ENCODE results near the gene PRSS27.

The PRSS27 gene

DNA sequence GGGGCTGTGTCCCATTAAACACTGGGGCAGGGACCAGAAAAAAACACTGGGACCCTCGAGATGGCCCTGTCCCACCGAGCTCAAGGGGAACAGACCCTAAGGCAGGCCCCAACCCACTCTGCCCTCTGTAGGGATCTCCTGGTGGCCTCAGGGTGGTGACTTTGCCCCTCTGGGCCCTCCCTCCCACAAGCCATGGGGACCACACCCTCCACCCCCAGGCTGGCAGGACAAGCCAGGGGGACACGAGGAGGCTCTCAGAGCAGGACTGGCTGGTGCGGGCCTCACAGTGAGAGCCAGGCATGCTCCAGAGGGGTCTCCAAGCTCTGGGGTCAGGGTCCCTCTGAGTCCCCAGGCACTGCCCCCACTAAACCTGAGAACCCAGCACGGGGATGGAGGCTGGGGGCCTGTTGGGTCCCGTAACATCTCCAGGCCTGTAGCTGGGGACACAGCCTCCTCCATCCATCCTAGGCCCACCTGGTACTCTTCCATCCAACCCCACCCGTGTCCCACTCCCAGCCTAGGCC is 17.9 kb upstream of the PRSS27 start:
- Histone ChIP-seq H3K27me3 (ENCODE audit: insufficient read depth, low read length) (no peaks in the 10 kb centered on the region), H3K9ac (ENCODE audit: low read length) (no peak overlapping the region), H2BK120ac (ENCODE audit: insufficient read depth, low read length, poor library complexity) (no peak overlapping the region), H3K14ac (ENCODE audit: low read length) (no peak overlapping the region), H3K4me1 (ENCODE audit: control insufficient read depth in 1 of 2, insufficient read depth in 2 of 2, low read length in 2 of 2) (no peaks in the 10 kb centered on the region), H3K9me3 (ENCODE audit: insufficient read depth, low read depth, low read length) (no peaks in the 10 kb centered on the region), H3K79me1 (ENCODE audit: low read length) (no peaks in the 10 kb centered on the region), H3K23ac (ENCODE audit: low read length) (no peak overlapping the region), H3K79me2 (ENCODE audit: control insufficient read depth, insufficient read depth, low read length, poor library complexity) (no peaks in the 10 kb centered on the region), H2AFZ (ENCODE audit: insufficient read depth, low read length, poor library complexity) (no peak overlapping the region), H2BK5ac (ENCODE audit: low read depth, low read length, poor library complexity) (no peak overlapping the region), H2AK5ac (ENCODE audit: low read length) (no peak overlapping the region), H3K4ac (ENCODE audit: low read depth, low read length) (no peak overlapping the region), H3K4me3 (ENCODE audit: low read depth, low read length) (no peak overlapping the region), H4K8ac (ENCODE audit: low read depth, low read length) (no peak overlapping the region), H2BK12ac (ENCODE audit: low read length) (no peak overlapping the region), H3K36me3 (ENCODE audit: control insufficient read depth in 1 of 2, insufficient read depth in 2 of 2, low read length in 2 of 2) (no peaks in the 10 kb centered on the region), H3K27ac (ENCODE audit: low read depth, low read length) (no peak overlapping the region), H4K12ac (ENCODE audit: low read depth, low read length) (no peak overlapping the region), H3K18ac (ENCODE audit: low read length) (no peak overlapping the region), H3K4me2 (ENCODE audit: low read length) (no peak overlapping the region), H4K91ac (ENCODE audit: low read depth, low read length) (no peak overlapping the region)
- WGBS (ENCODE audit: extremely low coverage, insufficient coverage, insufficient read length) = no CpG with 5 or more reads among the region's 7 CpGs
- no peak for DNase-seq

DNA sequence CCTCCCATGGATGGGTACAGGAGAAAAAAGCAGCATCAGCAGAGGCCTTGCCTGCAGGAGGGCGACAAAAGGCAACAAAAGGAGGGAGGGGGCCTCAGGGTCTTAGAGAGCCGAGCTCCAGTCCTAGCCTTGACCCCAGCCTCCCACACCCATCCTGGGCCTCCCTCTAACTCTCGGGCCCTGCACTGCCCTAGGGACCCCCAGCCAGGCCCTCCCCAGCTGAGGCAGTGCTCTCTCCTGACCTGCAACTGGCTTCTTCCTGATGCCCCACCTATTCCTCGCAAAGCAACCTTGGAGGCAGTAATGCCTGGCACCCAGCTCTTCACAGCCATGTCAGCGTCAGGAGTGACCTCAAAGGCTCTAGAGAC is 17.2 kb upstream of the PRSS27 start:
- Histone ChIP-seq H3K36me3 (ENCODE audit: control insufficient read depth in 1 of 2, insufficient read depth in 2 of 2, low read length in 2 of 2) (no peaks in the 10 kb centered on the region), H3K27me3 (ENCODE audit: insufficient read depth, low read length) (no peaks in the 10 kb centered on the region), H2BK12ac (ENCODE audit: low read length) (no peak overlapping the region), H3K18ac (ENCODE audit: low read length) (no peak overlapping the region), H3K79me1 (ENCODE audit: low read length) (no peaks in the 10 kb centered on the region), H2AFZ (ENCODE audit: insufficient read depth, low read length, poor library complexity) (no peak overlapping the region), H3K4ac (ENCODE audit: low read depth, low read length) (no peak overlapping the region), H3K9me3 (ENCODE audit: insufficient read depth, low read depth, low read length) (no peaks in the 10 kb centered on the region), H3K9ac (ENCODE audit: low read length) (no peak overlapping the region), H3K4me3 (ENCODE audit: low read depth, low read length) (no peak overlapping the region), H3K4me2 (ENCODE audit: low read length) (no peak overlapping the region), H3K27ac (ENCODE audit: low read depth, low read length) (no peak overlapping the region), H3K79me2 (ENCODE audit: control insufficient read depth, insufficient read depth, low read length, poor library complexity) (no peaks in the 10 kb centered on the region), H4K8ac (ENCODE audit: low read depth, low read length) (no peak overlapping the region), H2AK5ac (ENCODE audit: low read length) (no peak overlapping the region), H3K14ac (ENCODE audit: low read length) (no peak overlapping the region), H4K91ac (ENCODE audit: low read depth, low read length) (no peak overlapping the region), H3K4me1 (ENCODE audit: control insufficient read depth in 1 of 2, insufficient read depth in 2 of 2, low read length in 2 of 2) (no peaks in the 10 kb centered on the region), H4K12ac (ENCODE audit: low read depth, low read length) (no peak overlapping the region), H2BK5ac (ENCODE audit: low read depth, low read length, poor library complexity) (no peak overlapping the region), H3K23ac (ENCODE audit: low read length) (no peak overlapping the region), H2BK120ac (ENCODE audit: insufficient read depth, low read length, poor library complexity) (no peak overlapping the region)
- WGBS (ENCODE audit: extremely low coverage, insufficient coverage, insufficient read length) = no CpG with 5 or more reads among the region's 5 CpGs
- no peak for DNase-seq

- no peak overlapping the region for H2BK5ac ChIP-seq (ENCODE audit: low read depth, low read length, poor library complexity)
- H3K18ac ChIP-seq (ENCODE audit: low read length) = no peak overlapping the region
- H2AK5ac ChIP-seq (ENCODE audit: low read length) = no peak overlapping the region
- no peak overlapping the region for H2BK12ac ChIP-seq (ENCODE audit: low read length)
- no peak overlapping the region for H4K12ac ChIP-seq (ENCODE audit: low read depth, low read length)
- DNase-seq = no peak
- no peak overlapping the region for H3K23ac ChIP-seq (ENCODE audit: low read length)
- H3K79me1 ChIP-seq (ENCODE audit: low read length) = no peaks in the 10 kb centered on the region
- H4K91ac ChIP-seq (ENCODE audit: low read depth, low read length) = no peak overlapping the region
- no peaks in the 10 kb centered on the region for H3K36me3 ChIP-seq (ENCODE audit: control insufficient read depth in 1 of 2, insufficient read depth in 2 of 2, low read length in 2 of 2)
- H2AFZ ChIP-seq (ENCODE audit: insufficient read depth, low read length, poor library complexity) = no peak overlapping the region
- no peak overlapping the region for H3K4me2 ChIP-seq (ENCODE audit: low read length)
- H4K8ac ChIP-seq (ENCODE audit: low read depth, low read length) = no peak overlapping the region
- no peak overlapping the region for H3K4me3 ChIP-seq (ENCODE audit: low read depth, low read length)
- H2BK120ac ChIP-seq (ENCODE audit: insufficient read depth, low read length, poor library complexity) = no peak overlapping the region
- H3K27me3 ChIP-seq (ENCODE audit: insufficient read depth, low read length) = no peaks in the 10 kb centered on the region
- H3K4ac ChIP-seq (ENCODE audit: low read depth, low read length) = no peak overlapping the region
- H3K9me3 ChIP-seq (ENCODE audit: insufficient read depth, low read depth, low read length) = no peaks in the 10 kb centered on the region
- H3K4me1 ChIP-seq (ENCODE audit: control insufficient read depth in 1 of 2, insufficient read depth in 2 of 2, low read length in 2 of 2) = no peaks in the 10 kb centered on the region
- H3K27ac ChIP-seq (ENCODE audit: low read depth, low read length) = no peak overlapping the region
- H3K14ac ChIP-seq (ENCODE audit: low read length) = no peak overlapping the region
- H3K79me2 ChIP-seq (ENCODE audit: control insufficient read depth, insufficient read depth, low read length, poor library complexity) = no peaks in the 10 kb centered on the region
- H3K9ac ChIP-seq (ENCODE audit: low read length) = no peak overlapping the region
- WGBS (ENCODE audit: extremely low coverage, insufficient coverage, insufficient read length) = no CpG with 5 or more reads among the region's 11 CpGs
These were observed 16.6 kb upstream of the PRSS27 start for GRCh38 chr16:2736476-2737237.

GRCh38 chr16:2734844-2735515 is 15.0 kb upstream of the PRSS27 start:
- no peaks in the 10 kb centered on the region for H3K9me3 ChIP-seq (ENCODE audit: insufficient read depth, low read depth, low read length)

More at GRCh38 chr16:2734844-2735515, 15.0 kb upstream of the PRSS27 start:
- Histone ChIP-seq H3K9ac (ENCODE audit: low read length) (no peak overlapping the region), H3K36me3 (ENCODE audit: control insufficient read depth in 1 of 2, insufficient read depth in 2 of 2, low read length in 2 of 2) (no peaks in the 10 kb centered on the region), H2AFZ (ENCODE audit: insufficient read depth, low read length, poor library complexity) (no peak overlapping the region), H4K91ac (ENCODE audit: low read depth, low read length) (no peak overlapping the region), H4K8ac (ENCODE audit: low read depth, low read length) (no peak overlapping the region), H3K23ac (ENCODE audit: low read length) (no peak overlapping the region), H3K4me2 (ENCODE audit: low read length) (no peak overlapping the region), H3K27ac (ENCODE audit: low read depth, low read length) (no peak overlapping the region), H3K27me3 (ENCODE audit: insufficient read depth, low read length) (no peaks in the 10 kb centered on the region), H3K79me2 (ENCODE audit: control insufficient read depth, insufficient read depth, low read length, poor library complexity) (no peaks in the 10 kb centered on the region), H3K4me3 (ENCODE audit: low read depth, low read length) (no peak overlapping the region), H2AK5ac (ENCODE audit: low read length) (no peak overlapping the region), H3K14ac (ENCODE audit: low read length) (no peak overlapping the region), H3K4ac (ENCODE audit: low read depth, low read length) (no peak overlapping the region), H2BK12ac (ENCODE audit: low read length) (no peak overlapping the region), H4K12ac (ENCODE audit: low read depth, low read length) (no peak overlapping the region), H3K4me1 (ENCODE audit: control insufficient read depth in 1 of 2, insufficient read depth in 2 of 2, low read length in 2 of 2) (no peaks in the 10 kb centered on the region), H2BK120ac (ENCODE audit: insufficient read depth, low read length, poor library complexity) (no peak overlapping the region), H3K79me1 (ENCODE audit: low read length) (no peaks in the 10 kb centered on the region), H3K18ac (ENCODE audit: low read length) (no peak overlapping the region), H2BK5ac (ENCODE audit: low read depth, low read length, poor library complexity) (no peak overlapping the region)
- no peak for DNase-seq
- no CpG with 5 or more reads among the region's 10 CpGs for WGBS (ENCODE audit: extremely low coverage, insufficient coverage, insufficient read length)

Data from trophoblast cell (in vitro differentiated cells and primary cell).